CD4-positive, alpha-beta T cell (primary cell): ENCODE measurements around the gene FBN3. TPM values are rescaled to one million over a fixed set of nuclear protein-coding genes. Genes with fewer than 3 reads are reported as not detected.

Experiments
- ATAC-seq: fragments of 200-7000 bp; cut with Tn5 transposase; one replicate; pipeline ENCODE4 v1.10.0; 2022; ENCODE audit warnings: mild to moderate bottlenecking; ENCODE audit not compliant: poor library complexity
- CTCF ChIA-PET: fragments of 350-600 bp; sonication (Branson Sonifier 250); formaldehyde crosslinking; loops from one replicate; lab custom pipeline; 2021; ENCODE audit warnings: antibody characterized with exemption, inconsistent platforms; lab: Charles Lee
- POLR2A ChIA-PET: fragments of 350-600 bp; sonication (Branson Sonifier 250); formaldehyde crosslinking; loops from one replicate; lab custom pipeline; 2021; ENCODE audit warnings: antibody characterized with exemption, inconsistent platforms; lab: Charles Lee
- DNase-seq, 14 experiments: peaks; one replicate each; pipeline ENCODE4 v3.0.0-alpha.2; 2013 to 2020; ENCODE audit warnings: mixed read lengths in 2 of 14
- H3K27ac ChIP-seq, 2 donors: one replicate each; pipeline versions ENCODE4 v1.5.1 to v1.7.0; 2013; ENCODE audit warnings: low read length in 2 of 2, low read depth in 1 of 2, mild to moderate bottlenecking in 1 of 2
- H3K27me3 ChIP-seq, 2 experiments: 1 replicate in 1 of 2; 2 replicates in 1 of 2; pipeline versions ENCODE4 v1.6.1 to v1.7.0; 2013; ENCODE audit warnings: low read length in 2 of 2, control low read depth in 1 of 2, mild to moderate bottlenecking in 1 of 2, moderate library complexity in 1 of 2; ENCODE audit not compliant: insufficient read depth in 2 of 2, control insufficient read depth in 1 of 2
- H3K36me3 ChIP-seq: one replicate; pipeline ENCODE4 v1.6.1; 2013; ENCODE audit warnings: low read length, control low read depth; ENCODE audit not compliant: insufficient read depth
- H3K4me1 ChIP-seq: one replicate; pipeline ENCODE4 v1.6.1; 2013; ENCODE audit warnings: low read length, control low read depth; ENCODE audit not compliant: insufficient read depth
- H3K4me3 ChIP-seq: one replicate; pipeline ENCODE4 v1.5.1; 2013; ENCODE audit warnings: mild to moderate bottlenecking, low read length, moderate library complexity
- H3K9me3 ChIP-seq, 2 experiments: 1 replicate in 1 of 2; 2 replicates in 1 of 2; pipeline versions ENCODE4 v1.6.1 to v1.7.0; 2013; ENCODE audit warnings: low read length in 2 of 2, mild to moderate bottlenecking in 2 of 2, control low read depth in 1 of 2, moderate library complexity in 1 of 2; ENCODE audit not compliant: control insufficient read depth in 1 of 2, insufficient read depth in 1 of 2
- H3K27ac Mint-ChIP-seq: one replicate; pipeline ENCODE4 v1.8.0; 2020; ENCODE audit warnings: mixed read lengths
- H3K27me3 Mint-ChIP-seq: one replicate; pipeline ENCODE4 v1.8.0; 2021; ENCODE audit warnings: mixed read lengths
- H3K36me3 Mint-ChIP-seq: one replicate; pipeline ENCODE4 v1.8.0; 2021; ENCODE audit warnings: low read depth, mixed read lengths
- H3K4me1 Mint-ChIP-seq: one replicate; pipeline ENCODE4 v1.8.0; 2021; ENCODE audit warnings: low read depth, mixed read lengths
- H3K4me3 Mint-ChIP-seq: one replicate; pipeline ENCODE4 v1.8.0; 2020; ENCODE audit warnings: mild to moderate bottlenecking, mixed read lengths
- H3K9me3 Mint-ChIP-seq: one replicate; pipeline ENCODE4 v1.8.0; 2020; ENCODE audit warnings: mixed read lengths
- CTCF ChIP-seq: fragments of 200-600 bp; IDR thresholded peaks from one replicate; pipeline ENCODE4 v1.8.0; 2022; ENCODE audit warnings: antibody characterized with exemption, mild to moderate bottlenecking
- intact Hi-C, 2 experiments: fragments of 100-400 bp; cut with DNase I in 1 of 2; cut with micrococcal nuclease in 1 of 2; formaldehyde crosslinking; loops; one replicate each; pipeline versions ENCODE4 v1.15.1 to v1.9.0; 2023 to 2025; cut with DNase I, micrococcal nuclease
- total RNA-seq, 174 experiments: library from RNA in 2 of 174; stranded (reverse) in 2 of 174; gene quantifications; one replicate each; pipeline ENCODE4 v1.2.3 and lab custom pipeline; 2021 to 2026

FBN3 gene
- total RNA-seq, 2 experiments from 2014 or later: not detected

- intact Hi-C loops: loop anchor here in 1 of 2 experiments (10.0 kb wide), 1 partner anchor 182 kb away; no protein-coding TSS in a partner anchor
- POLR2A ChIA-PET: no interaction called here
- no peaks in the 10 kb centered on the region for H3K9me3 Mint-ChIP-seq
- H3K4me3 Mint-ChIP-seq: no peak overlapping the region
- peaks cover 0 to 18% of the 10 kb centered on the region in 2 experiments for H3K9me3 ChIP-seq
- H3K4me3 ChIP-seq: no peak overlapping the region
- ATAC-seq (no peak), DNase-seq (no peak)
- TF ChIP-seq CTCF: no peak
- H3K4me1 Mint-ChIP-seq: peaks cover 4% of the 10 kb centered on the region
- no peak overlapping the region for H3K27ac Mint-ChIP-seq
- no peaks in the 10 kb centered on the region for H3K36me3 Mint-ChIP-seq
- H3K4me1 ChIP-seq: peaks cover 6% of the 10 kb centered on the region
- no peak overlapping the region for H3K27ac ChIP-seq
- CTCF ChIA-PET: no interaction called here
- H3K27me3 Mint-ChIP-seq: peaks cover 50% of the 10 kb centered on the region
- peaks cover 30 to 50% of the 10 kb centered on the region in 2 experiments for H3K27me3 ChIP-seq
- H3K36me3 ChIP-seq: no peaks in the 10 kb centered on the region
Measured at GRCh38 chr19:8146877-8147581, 2.4 kb downstream of the FBN3 start.

- peaks cover 6% of the 10 kb centered on the region for H3K4me1 ChIP-seq
- CTCF ChIA-PET: no interaction called here
Measured at GRCh38 chr19:8144273-8144995, 5.0 kb downstream of the FBN3 start.

GRCh38 chr19:8143041-8143440 lies 6.4 kb downstream of the FBN3 start:
- Mint-ChIP-seq H3K27me3 (peaks cover 20% of the 10 kb centered on the region), H3K4me3 (no peak overlapping the region), H3K4me1 (peaks cover under 1% of the 10 kb centered on the region), H3K27ac (no peak overlapping the region), H3K9me3 (no peaks in the 10 kb centered on the region), H3K36me3 (no peaks in the 10 kb centered on the region)
- Histone ChIP-seq H3K4me1 (no peaks in the 10 kb centered on the region), H3K9me3 (peaks cover 0 to 15% of the 10 kb centered on the region in 2 experiments), H3K4me3 (no peak overlapping the region), H3K36me3 (no peaks in the 10 kb centered on the region), H3K27ac (no peak overlapping the region), H3K27me3 (peaks cover 6 to 16% of the 10 kb centered on the region in 2 experiments)
- CTCF ChIA-PET: no interaction called here
- no peak for TF ChIP-seq CTCF
- intact Hi-C loops: loop anchor here in 1 of 2 experiments (10.0 kb wide), 1 partner anchor 178 kb away; no protein-coding TSS in a partner anchor
- ATAC-seq: no peak
- POLR2A ChIA-PET: no interaction called here
- DNase-seq: no peak

More at GRCh38 chr19:8144273-8144995, 5.0 kb downstream of the FBN3 start:
- no peak overlapping the region for H3K4me3 Mint-ChIP-seq
- no peaks in the 10 kb centered on the region for H3K9me3 Mint-ChIP-seq
- Histone ChIP-seq H3K27me3 (peaks cover 13 to 25% of the 10 kb centered on the region in 2 experiments), H3K36me3 (no peaks in the 10 kb centered on the region), H3K27ac (no peak overlapping the region), H3K4me3 (no peak overlapping the region), H3K9me3 (peaks cover 0 to 23% of the 10 kb centered on the region in 2 experiments)
- intact Hi-C loops: loop anchor here in 1 of 2 experiments (10.0 kb wide), 1 partner anchor 180 kb away; no protein-coding TSS in a partner anchor
- DNase-seq (no peak), ATAC-seq (no peak)
- H3K36me3 Mint-ChIP-seq: no peaks in the 10 kb centered on the region
- H3K27me3 Mint-ChIP-seq: peaks cover 26% of the 10 kb centered on the region
- TF ChIP-seq CTCF: no peak
- H3K4me1 Mint-ChIP-seq: peaks cover 4% of the 10 kb centered on the region
- POLR2A ChIA-PET: no interaction called here
- H3K27ac Mint-ChIP-seq: no peak overlapping the region
